ENCODE results near the gene GRHPR.

The GRHPR gene

DNA sequence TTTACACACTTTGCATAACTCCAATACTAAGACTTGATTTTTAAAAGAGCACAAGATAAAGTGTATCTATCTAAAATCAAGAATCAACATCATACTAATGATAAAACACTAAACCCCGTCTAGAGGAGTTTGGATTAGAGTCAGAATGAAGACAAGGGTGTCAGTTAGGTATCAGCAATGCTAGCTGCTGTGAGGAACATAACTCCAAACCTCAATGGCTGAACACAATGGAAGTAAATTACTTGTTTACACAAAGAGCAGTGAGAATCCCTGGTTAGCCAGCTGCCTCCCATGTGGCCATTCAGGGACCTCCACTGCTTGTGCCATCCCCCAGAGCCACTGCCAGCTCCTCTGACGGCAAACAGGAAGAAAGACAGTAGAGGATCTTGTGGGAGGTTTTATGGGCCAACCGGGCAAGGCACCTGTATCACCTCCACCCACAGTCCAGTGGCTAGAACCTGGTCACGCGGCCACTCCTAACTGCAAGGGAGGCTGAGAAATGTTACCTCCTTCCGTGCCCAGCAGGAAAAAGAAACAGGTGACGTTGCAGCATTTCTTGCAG, 24.0 kb upstream of the GRHPR start:
- DNase-seq (ENCODE audit: low spot score): no peak

DNA sequence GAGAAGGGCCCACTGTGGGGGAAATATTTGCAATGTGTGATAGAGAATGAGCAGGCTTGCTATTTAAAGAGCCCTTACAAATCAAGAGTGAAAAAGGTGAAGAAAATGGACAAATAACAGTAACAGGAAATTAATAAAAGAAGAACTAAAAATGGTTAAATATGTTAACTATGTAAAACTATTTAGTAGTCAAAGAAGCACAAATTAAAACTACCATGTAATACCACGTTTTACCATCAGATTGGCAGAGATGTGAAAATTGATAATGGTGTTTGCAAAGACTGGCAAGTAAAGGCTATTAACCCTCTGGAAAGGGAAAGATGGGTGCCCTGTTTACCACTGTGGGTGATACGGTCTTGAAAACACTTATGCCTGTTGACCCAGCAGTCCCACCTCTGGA, 23.2 kb upstream of the GRHPR start:
- no peak for DNase-seq (ENCODE audit: low spot score)

DNA sequence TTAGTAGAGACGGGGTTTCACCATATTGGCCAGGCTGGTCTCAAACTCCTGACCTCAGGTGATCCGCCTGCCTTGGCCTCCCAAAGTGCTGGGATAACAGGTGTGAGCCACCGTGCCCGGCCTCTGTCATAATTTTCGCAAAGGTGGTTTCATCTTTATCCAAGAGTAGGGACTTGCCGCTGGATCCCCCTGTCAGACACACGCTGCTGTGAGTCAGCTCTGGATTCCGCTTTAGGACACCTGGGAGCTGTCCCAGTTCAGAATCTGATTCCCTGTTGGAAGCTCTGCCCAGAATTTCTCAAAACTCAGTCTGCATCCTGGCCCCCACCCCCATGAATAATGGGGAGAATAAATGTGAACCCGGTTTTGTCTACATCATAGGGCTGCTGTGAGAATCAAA, 17.9 kb upstream of the GRHPR start:
- no peak for DNase-seq (ENCODE audit: low spot score)

DNA sequence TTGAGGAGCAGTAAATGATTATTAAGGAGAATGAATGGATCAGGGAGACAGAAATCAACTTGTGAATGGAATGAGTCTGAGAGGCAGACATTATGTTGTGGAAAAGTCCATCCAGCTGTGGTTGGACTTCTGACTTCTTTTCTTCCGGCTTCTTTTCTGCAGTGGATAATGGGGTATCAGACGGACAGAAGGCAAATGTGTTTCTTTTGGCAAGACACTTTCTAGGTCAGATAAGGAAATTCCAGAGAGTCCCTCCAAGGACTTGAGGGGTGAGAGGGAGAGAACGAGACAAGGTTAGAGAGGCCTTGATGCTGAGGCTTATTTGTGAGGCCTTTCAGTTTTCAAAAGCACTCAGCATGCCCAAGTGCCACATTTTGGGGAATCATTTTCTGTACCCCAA, 17.1 kb upstream of the GRHPR start:
- no peak for DNase-seq (ENCODE audit: low spot score)

DNA sequence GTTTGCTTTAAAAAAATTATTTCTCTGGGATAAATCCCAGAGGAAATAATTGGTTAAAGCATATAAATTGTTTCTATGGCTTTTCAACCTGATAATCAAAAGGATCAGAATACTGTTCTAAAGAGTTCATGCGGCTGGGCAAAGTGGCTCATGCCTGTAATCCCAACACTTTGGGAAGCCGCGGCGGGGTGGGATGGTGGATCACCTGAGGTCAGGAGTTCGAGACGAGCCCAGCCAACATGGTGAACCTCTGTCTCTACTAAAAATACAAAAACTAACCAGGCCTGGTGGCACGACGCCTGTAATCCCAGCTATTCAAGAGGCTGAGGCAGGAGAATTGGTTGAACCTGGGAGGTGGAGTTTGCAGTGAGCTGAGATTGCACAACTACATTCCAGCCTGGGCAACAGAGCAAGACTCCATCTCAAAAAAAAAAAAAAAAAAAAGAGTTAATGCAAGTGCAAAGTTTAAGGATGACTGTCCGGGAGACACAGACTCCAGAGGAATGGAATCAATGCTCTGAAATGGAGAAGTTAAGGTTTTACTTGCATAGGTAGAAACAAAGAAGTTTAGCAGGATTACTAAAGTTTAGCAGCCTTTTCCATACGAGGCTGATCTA, 16.6 kb upstream of the GRHPR start:
- DNase-seq (ENCODE audit: low spot score): no peak

DNA sequence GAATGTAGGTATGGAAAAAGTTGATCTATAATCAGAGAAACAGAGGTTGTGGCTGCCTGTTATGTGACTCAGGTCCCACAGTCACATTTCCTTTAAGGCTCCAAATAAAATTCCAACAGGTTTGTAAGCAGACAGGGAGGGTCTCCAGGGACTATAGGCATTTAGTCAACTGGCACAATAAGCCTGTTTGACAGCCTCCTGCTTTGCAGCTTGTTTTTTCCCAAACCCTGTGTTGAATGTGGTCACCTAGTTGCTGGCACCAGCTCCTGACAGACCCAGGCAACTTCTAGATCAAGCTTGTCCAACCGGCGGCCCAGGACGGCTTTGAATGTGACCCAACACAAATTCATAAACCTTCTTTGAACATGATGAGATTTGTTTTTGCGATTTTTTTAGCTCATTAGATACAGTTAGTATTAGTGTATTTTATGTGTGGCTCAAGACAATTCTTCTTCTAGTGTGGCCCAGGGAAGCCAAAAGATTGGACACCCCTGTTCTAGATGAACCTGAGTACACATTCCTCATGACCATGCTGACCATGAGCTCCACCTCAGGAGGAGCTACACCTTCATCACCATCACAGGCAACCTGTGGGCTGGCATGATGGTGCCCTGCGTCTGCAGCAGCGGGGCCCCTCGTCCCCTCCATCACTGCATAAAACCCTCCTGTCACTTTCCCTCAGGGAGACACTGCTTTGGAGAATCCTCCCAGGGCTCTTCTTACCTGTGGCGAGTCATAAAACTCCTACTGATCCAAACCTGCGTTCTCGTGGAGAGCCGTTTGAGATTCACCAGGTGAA, 15.7 kb upstream of the GRHPR start:
- no peak for DNase-seq (ENCODE audit: low spot score)

DNA sequence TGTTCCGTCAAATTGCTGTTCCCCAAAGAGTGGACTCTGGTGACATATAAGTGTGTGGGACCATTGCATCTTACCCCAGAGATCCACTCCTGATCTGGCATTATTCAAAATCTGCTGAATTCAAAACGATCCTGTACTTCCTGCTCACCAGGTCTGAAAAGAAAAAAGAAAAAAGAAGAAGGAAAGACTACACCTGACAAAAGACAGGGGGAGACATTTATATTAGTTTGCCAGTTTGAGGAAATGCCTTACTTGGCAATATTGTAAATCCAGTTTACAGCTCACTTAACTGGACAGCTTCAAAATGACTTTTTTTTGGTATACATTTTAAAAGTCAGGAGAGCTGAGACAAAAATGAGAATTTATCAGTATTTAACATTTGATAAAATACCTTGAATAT, 15.0 kb upstream of the GRHPR start:
- no peak for DNase-seq (ENCODE audit: low spot score)

DNA sequence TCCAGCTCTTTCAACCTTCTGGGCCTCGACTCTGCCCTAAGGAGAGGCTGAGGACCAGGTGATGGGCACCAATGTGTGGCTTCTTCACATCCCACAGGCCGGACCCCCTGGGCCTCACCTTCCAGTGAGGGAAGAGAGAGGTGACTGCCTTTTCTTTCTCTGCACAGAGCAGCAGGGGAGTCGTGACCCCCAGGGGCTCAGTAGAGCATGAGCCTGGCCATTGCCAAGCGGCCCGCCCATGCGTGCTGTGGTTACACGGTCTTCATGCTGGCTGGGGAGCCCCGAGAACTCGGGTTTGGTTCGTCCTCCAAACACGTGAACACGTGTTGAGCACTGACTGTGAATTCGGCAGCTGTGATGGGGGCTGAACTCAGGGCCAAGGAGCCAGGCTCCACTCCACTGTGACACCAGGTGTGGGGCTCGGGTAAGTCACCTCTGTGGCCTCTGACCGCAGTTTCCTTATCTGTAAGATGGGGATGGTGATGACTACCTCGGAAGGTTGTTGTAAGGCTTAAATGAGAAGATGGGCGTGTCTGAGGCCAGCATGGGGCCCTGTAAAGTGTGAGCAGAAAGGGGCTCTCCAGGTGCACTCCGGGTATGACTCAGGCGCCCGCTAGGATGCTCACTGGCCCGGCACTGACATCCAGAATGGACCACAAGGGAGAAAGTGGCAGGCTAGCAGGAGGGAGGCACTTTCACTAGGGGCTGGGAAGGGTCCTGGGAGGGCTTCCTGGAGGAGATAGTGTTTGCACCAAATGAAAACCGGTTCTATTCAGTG, 13.4 kb upstream of the GRHPR start:
- DNase-seq (ENCODE audit: low spot score): no peak

DNA sequence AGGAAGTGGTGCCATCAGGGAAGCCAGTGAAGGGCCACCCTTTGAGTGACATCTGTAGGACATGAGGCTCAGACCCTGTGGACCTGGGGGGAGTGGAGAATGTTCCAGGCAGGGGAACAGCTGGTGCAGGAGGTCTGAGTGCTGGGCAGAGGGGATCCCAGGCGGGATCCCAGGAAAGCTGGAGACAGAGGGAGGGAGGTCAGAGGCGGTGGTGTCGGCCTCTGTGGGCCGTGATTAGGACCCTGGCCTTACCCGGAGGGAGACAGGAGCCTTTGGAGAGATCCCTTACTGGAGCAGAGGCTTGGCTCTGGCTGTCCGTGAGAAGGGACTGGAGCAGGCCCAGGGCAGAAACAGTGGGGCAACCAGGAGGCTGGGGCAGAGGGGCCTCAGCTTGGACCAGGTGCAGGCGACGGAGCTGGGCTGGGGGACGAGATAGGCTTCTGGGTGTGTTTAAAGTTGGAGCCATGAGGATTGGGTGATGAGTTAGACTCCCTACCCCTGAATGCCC, 12.1 kb upstream of the GRHPR start:
- DNase-seq (ENCODE audit: low spot score): no peak

DNA sequence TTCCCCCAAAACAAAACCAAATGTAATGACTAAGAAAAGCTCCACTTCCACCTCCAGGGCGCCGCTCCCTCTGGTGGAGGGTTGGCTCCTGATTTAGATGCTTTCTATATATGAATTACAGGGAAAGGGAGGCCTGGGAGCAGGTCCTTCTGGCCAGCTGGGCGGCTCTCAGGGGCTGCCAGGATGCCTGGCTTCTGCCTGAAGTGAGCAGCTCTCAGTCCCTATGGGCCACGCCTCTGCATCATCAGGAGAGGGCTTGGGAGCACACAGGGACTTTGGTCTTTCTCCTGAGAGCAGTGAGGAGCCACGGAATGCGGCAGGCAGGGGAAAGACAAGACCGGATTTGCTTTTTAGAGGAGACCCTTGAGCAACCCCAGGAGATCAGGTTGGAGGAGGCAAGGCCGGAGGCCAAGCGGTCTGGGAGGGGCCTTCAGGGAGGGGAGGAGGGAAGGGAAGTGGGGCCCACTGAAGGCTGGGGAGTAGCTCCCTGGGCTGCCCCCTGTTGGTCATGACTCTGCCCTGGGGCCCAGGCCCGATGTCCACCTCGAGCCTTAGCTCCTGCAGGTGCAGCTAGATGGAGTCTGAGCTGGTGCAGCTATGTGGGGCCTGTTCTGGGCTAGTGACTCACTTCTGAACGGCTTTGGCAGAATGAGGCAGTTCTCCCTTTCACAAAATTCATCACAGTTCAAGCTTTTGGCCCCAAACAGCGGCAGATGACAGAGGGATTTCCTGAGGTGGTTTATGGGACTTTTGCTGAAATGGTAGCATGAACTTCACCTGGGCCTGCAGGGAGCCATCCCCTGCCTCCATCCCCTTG, 11.3 kb upstream of the GRHPR start:
- no peak for DNase-seq (ENCODE audit: low spot score)

DNA sequence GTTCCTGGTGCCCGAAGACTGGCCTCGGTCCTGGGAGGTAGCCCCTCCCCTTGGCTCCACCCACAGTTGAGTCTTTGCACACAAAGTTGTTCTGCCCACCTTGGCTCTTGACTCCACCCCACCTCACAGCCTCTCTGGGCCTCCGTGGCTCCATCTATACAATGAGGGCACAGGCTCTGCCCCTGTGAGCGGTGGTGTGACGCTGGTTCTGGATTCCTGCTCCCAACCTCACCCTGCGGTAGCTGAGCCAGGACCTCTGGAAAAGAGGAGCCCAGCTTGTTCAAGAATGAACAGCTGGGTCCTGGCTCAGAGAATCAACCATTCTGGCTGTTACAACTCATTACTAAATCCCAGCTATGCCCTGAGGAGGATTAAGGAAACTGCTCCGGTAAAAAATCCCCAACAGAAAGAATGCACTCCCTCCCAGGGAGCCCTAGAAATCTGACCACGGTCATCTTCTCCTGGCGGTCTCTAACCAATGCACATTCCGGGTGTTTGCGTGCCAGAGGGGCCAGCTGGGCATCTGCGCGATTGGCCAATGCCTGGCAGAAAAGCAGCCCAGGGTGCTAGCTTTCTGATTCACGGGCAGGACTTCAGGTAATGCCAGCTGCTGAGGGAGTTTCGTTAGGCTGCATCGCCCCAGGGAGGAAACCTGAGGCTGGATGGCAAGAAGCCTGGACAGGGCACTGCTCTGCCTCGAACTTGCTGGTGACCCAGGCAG, 9.9 kb upstream of the GRHPR start:
- DNase-seq (ENCODE audit: low spot score): no peak

DNA sequence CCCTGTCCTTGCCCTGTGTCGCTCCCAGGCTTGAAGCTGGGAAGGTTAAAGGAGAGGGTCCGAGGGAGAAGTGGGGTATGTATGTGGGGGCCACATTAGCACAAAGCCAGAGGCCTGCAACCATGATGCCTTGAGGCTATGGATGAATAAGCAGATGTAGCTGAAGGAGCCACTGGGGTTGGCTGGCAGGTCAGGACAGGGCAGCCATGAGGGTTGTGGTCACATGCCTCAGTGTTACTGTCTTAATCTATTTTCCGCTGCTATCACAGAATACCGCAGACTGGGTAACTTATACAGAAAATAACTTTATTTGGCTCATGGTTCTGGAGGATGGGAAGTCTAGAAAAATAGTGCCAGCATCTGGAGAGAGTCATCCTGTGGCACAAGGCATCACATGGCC, 9.2 kb upstream of the GRHPR start:
- no peak for DNase-seq (ENCODE audit: low spot score)

DNA sequence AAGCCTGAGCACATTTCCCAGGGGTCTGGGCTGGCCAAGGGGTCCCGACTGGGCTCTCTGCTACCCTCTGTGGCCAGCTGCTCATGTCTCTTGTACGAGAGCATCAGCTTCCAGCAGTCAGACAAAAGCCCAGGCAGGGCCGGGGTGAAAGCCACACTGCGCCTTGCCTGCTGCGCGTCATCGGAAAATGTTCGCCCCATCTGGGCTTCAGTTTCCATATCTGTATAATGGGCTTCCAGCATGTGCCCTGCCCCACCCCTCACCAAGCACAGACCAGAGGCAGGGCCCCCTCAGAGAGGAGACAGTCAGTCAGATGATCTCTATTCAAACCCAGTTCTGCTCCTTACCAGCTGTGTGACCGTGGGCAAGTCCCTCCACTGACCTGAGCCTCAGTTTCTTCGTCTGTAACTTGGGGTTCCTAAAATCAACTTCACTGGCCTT, 8.0 kb upstream of the GRHPR start:
- no peak for DNase-seq (ENCODE audit: low spot score)

DNA sequence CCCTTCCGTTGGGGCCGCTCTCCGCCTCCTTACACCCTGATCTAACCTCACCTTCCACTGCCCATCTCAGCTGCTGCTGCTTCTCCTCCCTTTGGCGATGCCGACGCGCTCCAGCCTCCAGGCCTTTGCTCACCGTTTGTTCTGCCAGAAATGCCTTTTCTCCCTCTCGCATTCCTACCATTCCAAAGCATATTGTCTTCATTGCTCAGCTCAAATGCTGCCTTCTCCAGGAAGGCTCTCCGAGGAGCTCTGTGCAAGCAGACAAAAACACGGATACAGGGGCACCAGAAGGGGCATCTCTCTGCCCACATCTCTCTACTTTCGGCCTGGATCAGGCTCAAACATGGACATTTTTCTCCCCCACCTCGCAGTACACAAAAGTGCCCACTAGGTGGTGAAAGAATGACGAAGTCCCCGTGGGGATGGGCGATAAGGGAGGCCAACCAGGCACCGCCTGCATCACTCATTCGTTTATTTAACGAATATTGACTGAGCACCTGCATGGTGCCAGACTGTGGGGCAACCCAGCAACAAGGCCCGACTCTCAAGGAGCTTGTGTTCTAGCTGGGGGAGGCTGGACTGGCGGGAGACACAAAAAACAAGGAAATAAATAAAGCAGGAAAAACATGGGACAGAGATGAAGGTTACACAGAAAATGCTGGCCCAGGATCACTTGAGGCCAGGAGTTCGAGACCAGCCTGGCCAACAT, 7.3 kb upstream of the GRHPR start:
- peak; percentile 72 for DNase-seq (ENCODE audit: low spot score)

DNA sequence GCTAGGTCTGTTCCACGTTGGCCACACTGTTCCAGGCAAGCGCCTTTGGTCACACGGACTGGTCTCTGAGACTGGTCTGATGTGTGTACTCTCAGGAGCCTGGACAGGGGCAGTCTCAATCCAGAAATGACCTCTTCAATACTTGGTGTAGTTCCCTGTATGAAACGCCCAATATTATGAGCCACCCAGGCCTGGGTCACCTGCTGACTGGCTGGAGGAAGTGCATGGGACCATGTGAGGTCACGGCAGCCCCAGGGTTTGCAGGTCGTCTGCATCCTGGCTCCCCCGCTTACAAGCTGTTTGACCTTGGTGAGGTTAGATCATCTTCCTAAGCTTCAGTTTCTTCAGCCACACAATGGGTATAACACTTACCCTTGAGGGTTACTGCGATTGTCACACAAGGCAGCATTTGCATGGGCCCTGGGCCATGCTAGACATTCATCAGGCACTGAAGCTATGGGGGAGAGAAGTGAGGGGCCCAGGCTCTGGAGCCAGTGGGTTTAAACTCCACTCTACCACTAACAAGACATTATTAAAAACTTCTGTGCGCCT, 5.2 kb upstream of the GRHPR start:
- no peak for DNase-seq (ENCODE audit: low spot score)

DNA sequence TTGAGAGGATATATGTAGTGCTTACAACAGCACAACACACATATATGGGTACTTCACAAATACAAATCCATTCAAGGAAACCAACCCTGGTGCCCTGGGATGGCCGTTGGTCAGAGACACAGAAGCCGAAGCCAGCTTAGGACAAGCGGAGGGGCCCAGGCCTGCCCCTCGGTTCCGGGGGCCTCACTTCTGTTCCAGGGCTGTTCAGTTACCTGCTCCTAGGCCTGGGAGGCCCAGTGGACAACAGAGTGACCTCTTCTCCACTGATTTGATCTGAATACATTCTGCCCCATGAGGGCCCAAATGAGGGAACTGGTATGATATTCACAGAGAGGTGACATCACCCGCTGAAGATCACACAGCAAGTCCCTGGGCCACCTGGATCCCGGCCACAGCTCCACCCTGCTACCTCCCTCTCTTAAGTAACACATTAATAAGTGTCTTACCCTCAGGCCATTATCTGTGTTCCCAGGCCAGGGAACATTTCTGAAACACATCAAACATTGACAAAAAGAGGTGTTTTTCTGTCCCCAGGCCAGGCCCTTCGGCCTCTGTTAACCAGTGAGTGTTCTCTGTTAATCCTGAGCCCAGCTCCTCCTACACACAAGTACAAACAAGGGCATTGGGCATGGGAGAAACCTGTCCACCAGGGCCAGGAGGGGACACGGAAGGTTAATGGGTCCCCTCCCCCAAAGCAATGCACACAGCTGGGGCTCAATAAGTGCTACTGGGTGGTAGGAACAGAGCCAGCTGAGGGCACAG, 4.5 kb upstream of the GRHPR start:
- no peak for DNase-seq (ENCODE audit: low spot score)

DNA sequence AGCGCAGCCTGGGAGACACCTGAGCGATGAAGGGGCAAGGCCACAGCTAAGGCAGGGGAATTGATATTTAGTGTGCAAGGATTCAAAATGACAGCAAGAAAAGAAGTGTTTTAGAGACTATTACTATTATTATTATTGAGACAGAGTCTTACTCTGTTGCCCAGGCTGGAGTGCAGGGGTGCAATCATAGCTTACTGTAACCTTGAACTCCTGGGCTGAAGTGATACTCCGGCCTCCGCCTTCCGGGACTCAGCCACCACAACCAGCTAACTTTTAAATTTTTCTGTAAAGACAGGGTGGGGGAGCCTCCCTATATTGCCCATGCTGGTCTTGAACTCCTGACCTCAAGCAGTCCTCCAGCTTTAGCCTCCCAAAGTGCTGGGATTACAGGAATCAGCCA, 3.3 kb upstream of the GRHPR start:
- no peak for DNase-seq (ENCODE audit: low spot score)

DNA sequence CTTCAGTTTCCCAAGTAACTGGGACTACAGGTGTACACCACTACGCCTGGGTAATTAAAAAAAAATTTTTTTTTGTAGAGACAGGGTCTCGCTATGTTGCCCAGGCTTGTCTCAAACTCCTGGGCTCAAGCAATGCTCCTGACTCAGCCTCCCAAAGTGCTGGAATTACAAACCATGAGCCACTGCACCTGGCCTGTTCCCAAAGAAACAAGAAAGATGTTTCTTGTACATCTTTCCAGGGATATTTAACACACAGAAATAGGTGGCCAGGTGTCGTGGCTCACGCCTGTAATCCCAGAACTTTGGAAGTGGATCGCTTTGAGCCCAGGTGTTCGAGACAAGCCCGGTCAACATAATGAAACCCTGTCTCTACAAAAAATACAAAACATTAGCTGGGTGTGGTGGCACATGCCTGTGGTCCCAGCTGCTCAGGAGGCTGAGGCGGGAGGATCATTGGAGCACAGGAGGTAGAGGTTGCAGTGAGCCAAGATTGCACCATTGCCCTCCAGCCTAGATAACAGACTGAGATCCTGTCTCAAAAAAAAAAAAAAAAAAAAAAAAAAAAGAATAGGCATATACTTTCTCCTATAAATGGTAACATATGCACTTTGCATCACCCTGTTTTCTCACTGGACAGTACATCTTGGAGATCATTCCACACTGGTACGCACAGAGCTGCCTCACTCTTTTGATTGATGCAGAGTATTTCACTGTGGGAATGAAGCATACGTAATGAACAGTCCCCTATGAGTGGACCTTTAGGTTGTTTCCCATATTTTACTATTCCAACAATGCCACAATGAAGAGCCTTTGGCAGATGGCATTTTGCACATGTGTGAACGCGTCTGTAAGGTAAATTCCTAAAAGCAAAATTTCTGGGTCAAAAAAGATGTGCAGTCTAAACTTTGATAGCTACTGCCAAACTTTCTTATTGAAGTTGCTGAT, 2.0 kb upstream of the GRHPR start:
- DNase-seq (ENCODE audit: low spot score): no peak

All from iPS-NIHi11 (cell line).